RWPE1 (cell line): ENCODE measurements around the gene PPME1.

Experiments used
- CTCF ChIA-PET: fragments of 350-600 bp; sonication (Branson Sonifier 250); formaldehyde crosslinking; extraction: SDS; loops from one replicate; lab custom pipeline; 2021; lab: Yijun Ruan, JAX
- POLR2A ChIA-PET: fragments of 400-600 bp; formaldehyde crosslinking; extraction: SDS; loops from one replicate; lab custom pipeline; 2020; ENCODE audit warnings: antibody characterized with exemption; ENCODE audit not compliant: low non-redundant PET; lab: Yijun Ruan, JAX
- DNase-seq: peaks from one replicate; pipeline ENCODE4 v3.0.0; 2012; ENCODE audit warnings: low spot score
- H3K27ac ChIP-seq: fragments of 450-650 bp; 2 replicates; pipeline ENCODE4 v1.5.1; 2017
- CTCF ChIP-seq: fragments of 450-650 bp; conservative IDR thresholded peaks from 2 replicates; pipeline ENCODE4 v1.5.1; 2017; ENCODE audit warnings: low read depth, mild to moderate bottlenecking

The PPME1 gene

GRCh38 chr11:74226907-74227306 lies 55.8 kb downstream of the PPME1 start:
- ChIA-PET POLR2A (no interaction called here), CTCF (interaction anchor here (0.6 kb wide), 2 partner anchors 80 to 266 kb away, joined by 4 to 6 read pairs; no protein-coding TSS in a partner anchor)
- no peak for TF ChIP-seq CTCF
- no peak for DNase-seq
- H3K27ac ChIP-seq: no peak overlapping the region

- no peak overlapping the region for H3K27ac ChIP-seq
- ChIA-PET POLR2A (no interaction called here), CTCF (no interaction called here)
These were observed 61.3 kb downstream of the PPME1 start for GRCh38 chr11:74232311-74232950.

GRCh38 chr11:74233683-74234082 lies 62.6 kb downstream of the PPME1 start:
- no peak for TF ChIP-seq CTCF
- H3K27ac ChIP-seq: no peak overlapping the region
- no peak for DNase-seq
- ChIA-PET POLR2A (no interaction called here), CTCF (interaction anchor here (0.6 kb wide), 1 partner anchor 182 kb away, joined by 3 read pairs; no protein-coding TSS in a partner anchor)

More at GRCh38 chr11:74232311-74232950, 61.3 kb downstream of the PPME1 start:
- DNase-seq: no peak
- no peak for TF ChIP-seq CTCF

GRCh38 chr11:74235121-74235520 lies 64.0 kb downstream of the PPME1 start:
- DNase-seq: no peak
- POLR2A ChIA-PET: no interaction called here
- H3K27ac ChIP-seq: no peak overlapping the region
- TF ChIP-seq CTCF: no peak
- CTCF ChIA-PET: interaction anchor here (0.7 kb wide), 1 partner anchor 685 kb away, joined by 3 read pairs; no protein-coding TSS in a partner anchor

GRCh38 chr11:74237541-74237940 lies 66.5 kb downstream of the PPME1 start:
- TF ChIP-seq CTCF: no peak
- CTCF ChIA-PET: interaction anchor here (0.6 to 0.9 kb wide), 2 partner anchors 16 to 1619 kb away, joined by 4 to 5 read pairs; no protein-coding TSS in a partner anchor
- POLR2A ChIA-PET: interaction anchor here (0.6 kb wide), 1 partner anchor 55 kb away, joined by 3 read pairs; no protein-coding TSS in a partner anchor

GRCh38 chr11:74238243-74238642 lies 67.2 kb downstream of the PPME1 start:
- no peak overlapping the region for H3K27ac ChIP-seq
- no peak for DNase-seq
- CTCF ChIA-PET: interaction anchor here (0.9 kb wide), 1 partner anchor 16 kb away, joined by 4 read pairs; no protein-coding TSS in a partner anchor
- POLR2A ChIA-PET: no interaction called here
- no peak for TF ChIP-seq CTCF

More at GRCh38 chr11:74237541-74237940, 66.5 kb downstream of the PPME1 start:
- no peak overlapping the region for H3K27ac ChIP-seq
- DNase-seq: no peak
